ENCODE results near the gene MTA3. TPM values are rescaled to one million over a fixed set of nuclear protein-coding genes. Genes with fewer than 3 reads are reported as not detected.

MTA3 gene
- total RNA-seq, 1 donor from 2014 or later = 26.8 TPM

- Mint-ChIP-seq H3K9me3 (no peaks in the 10 kb centered on the region), H3K4me3 (no peak overlapping the region), H3K27ac (no peak overlapping the region), H3K4me1 (peaks cover 6% of the 10 kb centered on the region), H3K36me3 (ENCODE audit: low read depth) (peaks cover 18% of the 10 kb centered on the region), H3K27me3 (no peaks in the 10 kb centered on the region)
- POLR2A ChIA-PET = no interaction called here
- CTCF ChIA-PET = interaction anchor here (2.3 kb wide), 1 partner anchor 12 kb away, joined by 10 read pairs; no protein-coding TSS in a partner anchor
- no peak for DNase-seq
- TF ChIP-seq CTCF (IDR thresholded peaks at IDR 0.05) = no peak
- intact Hi-C loops (cut with micrococcal nuclease) = no loop called here
- no peak for ATAC-seq (ENCODE audit: low read depth)
Measured at GRCh38 chr2:42651057-42651456, 82.6 kb downstream of the MTA3 start.

GRCh38 chr2:42652086-42652485 lies 83.7 kb downstream of the MTA3 start:
- POLR2A ChIA-PET = no interaction called here
- no peaks in the 10 kb centered on the region for H3K9me3 Mint-ChIP-seq
- no peak for DNase-seq
- H3K4me3 Mint-ChIP-seq = no peak overlapping the region
- no peak for ATAC-seq (ENCODE audit: low read depth)
- peaks cover 6% of the 10 kb centered on the region for H3K4me1 Mint-ChIP-seq
- intact Hi-C loops (cut with micrococcal nuclease) = no loop called here
- CTCF ChIA-PET = interaction anchor here (2.3 kb wide), 1 partner anchor 11 kb away, joined by 10 read pairs; no protein-coding TSS in a partner anchor
- TF ChIP-seq CTCF (IDR thresholded peaks at IDR 0.05) = no peak
- no peak overlapping the region for H3K27ac Mint-ChIP-seq
- H3K36me3 Mint-ChIP-seq (ENCODE audit: low read depth) = peaks cover 13% of the 10 kb centered on the region
- no peaks in the 10 kb centered on the region for H3K27me3 Mint-ChIP-seq

GRCh38 chr2:42653039-42653438 lies 84.6 kb downstream of the MTA3 start:
- no peaks in the 10 kb centered on the region for H3K27me3 Mint-ChIP-seq
- TF ChIP-seq CTCF (IDR thresholded peaks at IDR 0.05) = no peak
- peaks cover 6% of the 10 kb centered on the region for H3K4me1 Mint-ChIP-seq
- H3K36me3 Mint-ChIP-seq (ENCODE audit: low read depth) = peaks cover 13% of the 10 kb centered on the region
- no peak for DNase-seq
- intact Hi-C loops (cut with micrococcal nuclease) = no loop called here
- ChIA-PET CTCF (no interaction called here), POLR2A (no interaction called here)
- H3K9me3 Mint-ChIP-seq = no peaks in the 10 kb centered on the region
- ATAC-seq (ENCODE audit: low read depth) = no peak
- no peak overlapping the region for H3K27ac Mint-ChIP-seq
- H3K4me3 Mint-ChIP-seq = no peak overlapping the region

- CTCF ChIA-PET = interaction anchor here (1.3 kb wide), 1 partner anchor 9 kb away, joined by 5 read pairs; no protein-coding TSS in a partner anchor
- H3K4me3 Mint-ChIP-seq = no peak overlapping the region
- DNase-seq (no peak), ATAC-seq (ENCODE audit: low read depth) (no peak)
- H3K9me3 Mint-ChIP-seq = no peaks in the 10 kb centered on the region
- peaks cover 6% of the 10 kb centered on the region for H3K4me1 Mint-ChIP-seq
- no peak overlapping the region for H3K27ac Mint-ChIP-seq
- POLR2A ChIA-PET = no interaction called here
- intact Hi-C loops (cut with micrococcal nuclease) = no loop called here
- no peak for TF ChIP-seq CTCF (IDR thresholded peaks at IDR 0.05)
- no peaks in the 10 kb centered on the region for H3K27me3 Mint-ChIP-seq
- H3K36me3 Mint-ChIP-seq (ENCODE audit: low read depth) = peaks cover 16% of the 10 kb centered on the region
Measured at GRCh38 chr2:42653908-42654445, 85.5 kb downstream of the MTA3 start.

GRCh38 chr2:42658306-42658705 lies 89.9 kb downstream of the MTA3 start:
- Mint-ChIP-seq H3K27ac (no peak overlapping the region), H3K4me1 (peaks cover 4% of the 10 kb centered on the region), H3K27me3 (no peaks in the 10 kb centered on the region), H3K4me3 (no peak overlapping the region), H3K9me3 (no peaks in the 10 kb centered on the region), H3K36me3 (ENCODE audit: low read depth) (peaks cover 18% of the 10 kb centered on the region)
- no peak for DNase-seq
- no peak for TF ChIP-seq CTCF (IDR thresholded peaks at IDR 0.05)
- intact Hi-C loops (cut with micrococcal nuclease) = no loop called here
- POLR2A ChIA-PET = no interaction called here
- CTCF ChIA-PET = interaction anchor here (1.1 kb wide), 1 partner anchor 12 kb away, joined by 3 read pairs; no protein-coding TSS in a partner anchor
- ATAC-seq (ENCODE audit: low read depth) = no peak

Measured in activated B cell treated with CpG ODN at 0.5 μM for 24 hours (primary cell).